ENCODE data around the gene DNAJC21.

DNAJC21 gene

GRCh38 chr5:35004200-35004599, 74.8 kb downstream of the DNAJC21 start:
- no peak overlapping the region for H3K4me3 ChIP-seq (ENCODE audit: low read length, poor library complexity, severe bottlenecking)
- no peak overlapping the region for H3K4me2 ChIP-seq (ENCODE audit: low read depth, low read length, poor library complexity, severe bottlenecking)
- no peak overlapping the region for H2AFZ ChIP-seq (ENCODE audit: low read length)
- no peaks in the 10 kb centered on the region for H3K4me1 ChIP-seq (ENCODE audit: insufficient read depth, low read length, poor library complexity, severe bottlenecking)
- no peaks in the 10 kb centered on the region for H3K36me3 ChIP-seq (ENCODE audit: insufficient read depth, low read length)
- TF ChIP-seq CTCF (conservative IDR thresholded peaks at IDR 0.05; ENCODE audit: low read length) (no peak), EZH2phosphoT487 (IDR thresholded peaks at IDR 0.05; ENCODE audit: borderline replicate concordance) (no peak)
- H3K9me2 ChIP-seq (replicated peaks; ENCODE audit: low read depth, low read length), result no peaks in the 10 kb centered on the region
- H3K9ac ChIP-seq (ENCODE audit: low read depth, low read length, poor library complexity, severe bottlenecking), result no peak overlapping the region
- H3K27me3 ChIP-seq (ENCODE audit: insufficient read depth, low read length, poor library complexity, severe bottlenecking), result no peaks in the 10 kb centered on the region
- H4K20me1 ChIP-seq (ENCODE audit: insufficient read depth, low read length, poor library complexity, severe bottlenecking), result no peaks in the 10 kb centered on the region
- no peaks in the 10 kb centered on the region for H3K9me3 ChIP-seq (ENCODE audit: insufficient read depth, low read depth, low read length)
- no peaks in the 10 kb centered on the region for H3K79me2 ChIP-seq (ENCODE audit: insufficient read depth, low read length)
- H3F3A ChIP-seq (ENCODE audit: low read depth), result no peaks in the 10 kb centered on the region

GRCh38 chr5:35004771-35005170, 75.4 kb downstream of the DNAJC21 start:
- no peak overlapping the region for H3K4me2 ChIP-seq (ENCODE audit: low read depth, low read length, poor library complexity, severe bottlenecking)
- H3K4me1 ChIP-seq (ENCODE audit: insufficient read depth, low read length, poor library complexity, severe bottlenecking), result no peaks in the 10 kb centered on the region
- no peak overlapping the region for H3K9ac ChIP-seq (ENCODE audit: low read depth, low read length, poor library complexity, severe bottlenecking)
- no peaks in the 10 kb centered on the region for H3K79me2 ChIP-seq (ENCODE audit: insufficient read depth, low read length)
- no peaks in the 10 kb centered on the region for H4K20me1 ChIP-seq (ENCODE audit: insufficient read depth, low read length, poor library complexity, severe bottlenecking)
- no peak for TF ChIP-seq CTCF (conservative IDR thresholded peaks at IDR 0.05; ENCODE audit: low read length)
- no peak for TF ChIP-seq EZH2phosphoT487 (IDR thresholded peaks at IDR 0.05; ENCODE audit: borderline replicate concordance)
- no peak overlapping the region for H3K4me3 ChIP-seq (ENCODE audit: low read length, poor library complexity, severe bottlenecking)
- H3K36me3 ChIP-seq (ENCODE audit: insufficient read depth, low read length), result no peaks in the 10 kb centered on the region
- no peaks in the 10 kb centered on the region for H3F3A ChIP-seq (ENCODE audit: low read depth)
- H2AFZ ChIP-seq (ENCODE audit: low read length), result no peak overlapping the region
- H3K27me3 ChIP-seq (ENCODE audit: insufficient read depth, low read length, poor library complexity, severe bottlenecking), result no peaks in the 10 kb centered on the region
- H3K9me3 ChIP-seq (ENCODE audit: insufficient read depth, low read depth, low read length), result no peaks in the 10 kb centered on the region
- H3K9me2 ChIP-seq (replicated peaks; ENCODE audit: low read depth, low read length), result no peaks in the 10 kb centered on the region

All from Loucy (cell line).